B cell (primary cell): ENCODE data around the gene HYPK. TPM values are rescaled to one million over a fixed set of nuclear protein-coding genes. Genes with fewer than 3 reads are reported as not detected.

Experiments
- ATAC-seq: fragments of 200-7000 bp; cut with Tn5 transposase; one replicate; pipeline ENCODE4 v1.10.0; 2021; ENCODE audit warnings: low read depth, mild to moderate bottlenecking, moderate number of reproducible peaks, moderate library complexity
- CTCF ChIA-PET: fragments of 350-600 bp; sonication (Branson Sonifier 250); formaldehyde crosslinking; loops from one replicate; lab custom pipeline; 2021; ENCODE audit warnings: antibody characterized with exemption, inconsistent platforms; lab: Charles Lee
- POLR2A ChIA-PET: fragments of 350-600 bp; sonication (Branson Sonifier 250); formaldehyde crosslinking; loops from one replicate; lab custom pipeline; 2021; ENCODE audit warnings: antibody characterized with exemption; lab: Charles Lee
- DNase-seq: peaks from one replicate; pipeline ENCODE4 v3.0.0; 2013
- H2AFZ ChIP-seq: 2 replicates; pipeline ENCODE4 v1.6.1; 2012; ENCODE audit warnings: mild to moderate bottlenecking, low read depth, low read length; ENCODE audit not compliant: insufficient read depth, poor library complexity, severe bottlenecking
- H3K27ac ChIP-seq, 2 donors: 1 replicate in 1 of 2; 2 replicates in 1 of 2; pipeline ENCODE4 v1.5.1; 2012 to 2013; ENCODE audit warnings: low read length in 2 of 2, mild to moderate bottlenecking in 2 of 2, moderate library complexity in 1 of 2
- H3K27me3 ChIP-seq, 4 experiments: fragments of 200-600 bp in 1 of 4; sonication (generic) in 1 of 4; replicated peaks in 1 of 4; 1 replicate in 2 of 4; 2 replicates in 2 of 4; pipeline versions ENCODE4 v1.6.1 to v1.7.0; 2013 to 2016; ENCODE audit warnings: low read length in 3 of 4, mild to moderate bottlenecking in 2 of 4, mixed read lengths in 1 of 4, moderate library complexity in 1 of 4; ENCODE audit not compliant: insufficient read depth in 4 of 4, control insufficient read depth in 3 of 4; ENCODE audit errors: control extremely low read depth in 1 of 4
- H3K36me3 ChIP-seq, 2 experiments: replicated peaks in 1 of 2; 1 replicate in 1 of 2; 2 replicates in 1 of 2; pipeline versions ENCODE4 v1.6.1 to v1.7.1; 2013; ENCODE audit warnings: low read length in 1 of 2; ENCODE audit not compliant: insufficient read depth in 2 of 2, control insufficient read depth in 1 of 2; ENCODE audit errors: control extremely low read depth in 1 of 2, extremely low read depth in 1 of 2
- H3K4me1 ChIP-seq, 2 donors: fragments of 200-600 bp in 1 of 2; sonication (generic) in 1 of 2; 1 replicate in 1 of 2; 2 replicates in 1 of 2; pipeline versions ENCODE4 v1.5.1 to v1.6.1; 2013 to 2017; ENCODE audit warnings: low read length in 2 of 2; ENCODE audit not compliant: control insufficient read depth in 2 of 2, insufficient read depth in 2 of 2
- H3K4me2 ChIP-seq: replicated peaks from 2 replicates; pipeline ENCODE3; 2012; ENCODE audit warnings: mild to moderate bottlenecking, low read depth, low read length; ENCODE audit not compliant: poor library complexity, severe bottlenecking
- H3K4me3 ChIP-seq, 5 experiments: fragments of 200-600 bp in 1 of 5; sonication (generic) in 1 of 5; 1 replicate in 3 of 5; 2 replicates in 2 of 5; pipeline versions ENCODE4 v1.5.1 to v1.7.0; 2011 to 2016; ENCODE audit warnings: low read length in 4 of 5, mild to moderate bottlenecking in 4 of 5, low read depth in 2 of 5, control low read depth in 1 of 5, moderate library complexity in 1 of 5; ENCODE audit not compliant: insufficient read depth in 1 of 5; ENCODE audit errors: control extremely low read depth in 1 of 5, extremely low read depth in 1 of 5
- H3K79me2 ChIP-seq: fragments of 200-600 bp; sonication (generic); one replicate; pipeline ENCODE4 v1.6.0; 2016; ENCODE audit warnings: low read length; ENCODE audit not compliant: control insufficient read depth, insufficient read depth
- H3K9ac ChIP-seq: fragments of 200-600 bp; sonication (generic); 2 replicates; pipeline ENCODE4 v1.6.1; 2017; ENCODE audit warnings: mild to moderate bottlenecking, low read length, moderate library complexity
- H3K9me3 ChIP-seq, 3 donors: one replicate each; pipeline versions ENCODE4 v1.6.1 to v1.7.1; 2013; ENCODE audit warnings: low read length in 2 of 3; ENCODE audit not compliant: control insufficient read depth in 2 of 3, insufficient read depth in 1 of 3; ENCODE audit errors: control extremely low read depth in 1 of 3
- H4K20me1 ChIP-seq: 2 replicates; pipeline ENCODE4 v1.6.0; 2012; ENCODE audit warnings: mild to moderate bottlenecking, low read length; ENCODE audit not compliant: insufficient read depth, control insufficient read depth, poor library complexity, severe bottlenecking
- H3K27ac Mint-ChIP-seq: one replicate; pipeline ENCODE4 v1.8.0; 2021; ENCODE audit warnings: mixed read lengths
- H3K27me3 Mint-ChIP-seq: one replicate; pipeline ENCODE4 v1.8.0; 2021; ENCODE audit warnings: mixed read lengths
- H3K4me1 Mint-ChIP-seq: one replicate; pipeline ENCODE4 v1.8.0; 2021; ENCODE audit warnings: mixed read lengths
- H3K4me3 Mint-ChIP-seq: one replicate; pipeline ENCODE4 v1.8.0; 2021; ENCODE audit warnings: mixed read lengths
- H3K9me3 Mint-ChIP-seq: one replicate; pipeline ENCODE4 v1.8.0; 2022; ENCODE audit warnings: mixed read lengths; ENCODE audit not compliant: insufficient read depth
- CTCF ChIP-seq: fragments of 200-600 bp; IDR thresholded peaks from one replicate; pipeline ENCODE4 v1.8.0; 2022; ENCODE audit warnings: antibody characterized with exemption, mild to moderate bottlenecking
- EZH2 ChIP-seq: IDR thresholded peaks from 2 replicates; pipeline ENCODE4 v1.6.1; 2012; ENCODE audit warnings: borderline replicate concordance, low read depth, mild to moderate bottlenecking, moderate library complexity, low read length; ENCODE audit not compliant: insufficient read depth, poor library complexity, severe bottlenecking
- WGBS: methylation state at CpG from one replicate; pipeline ENCODE4 v1.1.5; 2013; ENCODE audit warnings: missing lambda C conversion rate; ENCODE audit not compliant: insufficient coverage; 5-methylcytosine and 5-hydroxymethylcytosine counted together
- intact Hi-C: fragments of 100-400 bp; cut with micrococcal nuclease; formaldehyde crosslinking; loops from one replicate; pipeline ENCODE4 v1.10.0; 2022
- polyA minus RNA-seq: library from RNA; depleted of rRNA, polyadenylated mRNA; stranded (reverse); fragments of >200 nt; gene quantifications from 2 replicates; pipeline ENCODE4 v1.2.3, GENCODE V29; 2012
- polyA plus RNA-seq: library from polyadenylated mRNA; depleted of rRNA; stranded (reverse); fragments of >200 nt; gene quantifications from 2 replicates; pipeline ENCODE4 v1.2.3, GENCODE V29; 2012
- total RNA-seq, 2 donors: library from RNA; stranded (reverse); fragments of 120-200 nt in 1 of 2; gene quantifications; 1 replicate in 1 of 2; 2 replicates in 1 of 2; pipeline versions ENCODE4 v1.2.3 to v1.2.4, GENCODE V29; 2013 to 2022

The HYPK gene
- 24.0 and 25.7 TPM in 2 replicates for total RNA-seq
- total RNA-seq (2013) = 11.1 TPM
- 23.5 and 61.7 TPM in 2 replicates for polyA plus RNA-seq
- polyA minus RNA-seq = 12.9 and 18.4 TPM in 2 replicates

DNA sequence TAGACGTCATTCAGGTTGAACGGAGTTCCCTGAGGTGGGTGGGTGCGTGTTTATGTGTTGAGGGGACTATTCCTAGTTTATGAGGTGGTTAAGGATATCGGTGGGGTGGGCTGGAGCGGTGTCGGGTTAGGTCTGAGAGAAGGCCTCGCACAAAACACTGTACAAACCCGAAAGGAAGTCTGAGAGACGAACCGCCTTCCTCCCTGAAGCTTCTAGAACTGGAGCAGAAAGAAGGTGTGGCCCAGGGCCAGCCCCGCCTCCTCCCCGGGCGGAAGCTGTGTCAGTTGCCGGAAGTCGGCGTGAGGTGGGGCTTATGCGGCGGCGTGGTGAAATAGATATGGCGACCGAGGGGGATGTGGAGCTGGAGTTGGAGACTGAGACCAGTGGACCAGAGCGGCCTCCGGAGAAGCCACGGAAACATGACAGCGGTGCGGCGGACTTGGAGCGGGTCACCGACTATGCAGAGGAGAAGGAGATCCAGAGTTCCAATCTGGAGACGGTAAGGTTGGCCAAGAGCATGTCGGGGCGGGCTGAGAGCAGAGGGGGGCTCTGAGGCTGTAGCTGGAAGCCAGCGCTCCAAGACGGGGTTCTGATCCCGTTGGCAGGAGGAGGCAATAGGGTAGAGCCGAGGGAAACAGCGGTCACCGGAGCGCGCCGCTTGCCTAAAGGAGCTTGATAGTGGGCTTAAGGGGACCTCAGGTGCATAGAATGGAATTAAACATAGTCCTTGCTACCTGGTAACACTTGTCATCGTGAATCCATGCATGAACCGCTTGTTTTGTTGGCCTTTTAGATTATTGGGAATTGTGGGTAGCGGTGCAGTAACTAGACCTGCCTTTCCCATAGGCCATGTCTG, at the start of gene HYPK:
Gene HYPK (plus strand): TSS at position 314 of the 856 bp plus-strand sequence. CDS start 24 bp downstream, at position 338.
- Histone ChIP-seq H3K4me1 (peaks cover 14 to 27% of the 10 kb centered on the region in 2 donors), H3K9me3 (peaks cover 0 to 9% (median 0%) of the 10 kb centered on the region in 3 donors), H3K4me3 (peak within 1 kb of the TSS; percentile 85 to 99 (median 90)), H3K79me2 (peaks cover 28% of the 10 kb centered on the region), H3K27ac (peak within 1 kb of the TSS; percentile 79 to 81), H3K4me2 (peak within 1 kb of the TSS; percentile 90), H3K36me3 (peaks cover 0 to 47% of the 10 kb centered on the region in 2 experiments), H4K20me1 (peaks cover 17% of the 10 kb centered on the region), H2AFZ (peak within 1 kb of the TSS; percentile 82), H3K9ac (peak within 1 kb of the TSS; percentile 90), H3K27me3 (no peaks in the 10 kb centered on the region)
- DNase-seq = peak; percentile 92
- CTCF ChIA-PET = interaction anchor here (0.8 to 2.0 kb wide), 7 partner anchors 9 to 30 kb away, joined by 3 to 18 read pairs (median 6); partner anchors contain the start of genes ELL3 and MFAP1
- 9% methylated on average over 44 of the region's 44 CpGs for WGBS
- Mint-ChIP-seq H3K4me3 (peak within 1 kb of the TSS; percentile 98), H3K27me3 (no peaks in the 10 kb centered on the region), H3K9me3 (no peaks in the 10 kb centered on the region), H3K27ac (peak within 1 kb of the TSS; percentile 96), H3K4me1 (peaks cover 44% of the 10 kb centered on the region)
- TF ChIP-seq CTCF = no peak
- no peak for TF ChIP-seq EZH2
- POLR2A ChIA-PET = interaction anchor here (0.6 to 2.2 kb wide), 6 partner anchors 9 to 24 kb away, joined by 3 to 17 read pairs (median 6); partner anchors contain the start of genes ELL3, MFAP1 and SERF2
- ATAC-seq = peak; percentile 98
- intact Hi-C loops = loop anchor here (1.0 to 5.0 kb wide), 4 partner anchors 8 to 33 kb away; partner anchors contain the start of genes MFAP1 and SERF2
